ENCODE data around the gene MAPK8IP2.

Gene MAPK8IP2

GRCh38 chr22:50573491-50574382, 26.9 kb upstream of the MAPK8IP2 start:
- H3K4me3 ChIP-seq (ENCODE audit: low read depth, low read length) = no peak overlapping the region
- no peak for DNase-seq (ENCODE audit: low read depth)

DNA sequence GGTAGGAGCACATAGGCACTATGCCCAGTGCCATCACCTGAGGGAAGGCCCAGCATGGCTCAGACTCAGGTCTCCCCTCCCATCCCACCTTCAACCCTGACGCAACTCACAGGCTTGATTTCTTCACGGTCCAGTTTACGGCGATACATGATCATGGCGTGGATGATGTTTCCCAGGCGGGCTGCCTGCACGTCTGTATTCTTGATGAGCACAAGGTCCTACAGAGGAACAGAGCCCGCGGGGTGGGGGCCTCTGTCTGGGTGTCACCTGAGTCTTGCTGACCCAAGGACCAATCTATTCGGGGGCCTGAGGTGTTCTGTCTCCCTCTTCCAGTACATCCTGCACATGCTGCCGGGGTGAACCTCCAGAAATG, 26.2 kb upstream of the MAPK8IP2 start:
- no peak for DNase-seq (ENCODE audit: low read depth)
- H3K4me3 ChIP-seq (ENCODE audit: low read depth, low read length) = no peak overlapping the region

DNA sequence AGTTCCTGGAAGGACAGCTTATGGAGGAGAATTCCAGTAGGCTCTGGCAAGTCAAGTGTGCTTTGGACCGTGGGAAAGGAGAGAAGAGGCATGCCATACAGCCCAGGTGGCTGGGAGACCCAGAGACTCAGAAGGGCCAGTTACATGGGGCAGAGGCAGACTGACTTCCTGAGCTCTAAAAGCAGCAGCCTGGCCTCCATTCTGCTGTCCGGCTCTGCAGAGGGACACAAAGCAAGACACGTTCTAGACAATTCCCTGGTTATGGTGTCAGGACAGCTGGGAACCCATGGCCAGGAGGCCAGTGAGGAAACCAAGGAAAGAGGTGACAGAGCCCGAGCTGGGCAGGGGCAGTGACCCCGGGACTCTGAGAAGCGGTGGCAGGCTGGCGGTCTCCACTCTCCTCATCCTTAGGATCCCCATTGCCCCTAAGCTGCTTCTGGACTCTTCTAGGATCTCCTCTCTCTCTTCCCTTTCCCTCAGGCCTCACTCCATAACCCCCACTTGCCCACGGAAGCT, 25.1 kb upstream of the MAPK8IP2 start:
- H3K4me3 ChIP-seq (ENCODE audit: low read depth, low read length) = no peak overlapping the region
- DNase-seq (ENCODE audit: low read depth) = no peak

DNA sequence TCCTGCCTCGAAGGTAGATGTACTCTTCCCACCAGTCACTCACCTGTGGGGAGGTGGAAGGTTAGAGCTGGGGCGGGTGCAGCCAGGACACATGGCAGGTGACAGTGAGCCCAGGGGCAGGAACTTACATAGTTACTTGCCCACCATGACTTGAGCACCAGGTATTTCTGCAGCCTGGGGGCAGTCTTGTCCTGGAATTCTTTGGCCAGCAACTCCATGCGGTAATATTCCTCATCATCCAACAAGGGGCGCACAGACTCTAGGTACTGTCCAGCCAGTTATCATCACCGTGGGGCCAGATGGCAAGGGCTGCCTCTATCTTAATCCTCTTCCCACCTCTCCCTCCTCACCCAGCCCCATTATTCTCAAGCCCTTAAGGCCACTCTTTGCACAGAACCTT, 24.5 kb upstream of the MAPK8IP2 start:
- no peak for DNase-seq (ENCODE audit: low read depth)
- no peak overlapping the region for H3K4me3 ChIP-seq (ENCODE audit: low read depth, low read length)

- no peak for DNase-seq (ENCODE audit: low read depth)
- H3K4me3 ChIP-seq (ENCODE audit: low read depth, low read length) = no peak overlapping the region
Observed at GRCh38 chr22:50576806-50577696, 23.5 kb upstream of the MAPK8IP2 start.

- DNase-seq (ENCODE audit: low read depth) = no peak
- H3K4me3 ChIP-seq (ENCODE audit: low read depth, low read length) = no peak overlapping the region
Observed at GRCh38 chr22:50577697-50577986, 23.0 kb upstream of the MAPK8IP2 start.

GRCh38 chr22:50577987-50578775, 22.4 kb upstream of the MAPK8IP2 start, which contains the start of gene CPT1B:
CPT1B (minus strand) TSS chr22:50578427; CDS start chr22:50577915, 512 bp downstream.
- no peak for DNase-seq (ENCODE audit: low read depth)
- no peak within 1 kb of the TSS for H3K4me3 ChIP-seq (ENCODE audit: low read depth, low read length)

DNA sequence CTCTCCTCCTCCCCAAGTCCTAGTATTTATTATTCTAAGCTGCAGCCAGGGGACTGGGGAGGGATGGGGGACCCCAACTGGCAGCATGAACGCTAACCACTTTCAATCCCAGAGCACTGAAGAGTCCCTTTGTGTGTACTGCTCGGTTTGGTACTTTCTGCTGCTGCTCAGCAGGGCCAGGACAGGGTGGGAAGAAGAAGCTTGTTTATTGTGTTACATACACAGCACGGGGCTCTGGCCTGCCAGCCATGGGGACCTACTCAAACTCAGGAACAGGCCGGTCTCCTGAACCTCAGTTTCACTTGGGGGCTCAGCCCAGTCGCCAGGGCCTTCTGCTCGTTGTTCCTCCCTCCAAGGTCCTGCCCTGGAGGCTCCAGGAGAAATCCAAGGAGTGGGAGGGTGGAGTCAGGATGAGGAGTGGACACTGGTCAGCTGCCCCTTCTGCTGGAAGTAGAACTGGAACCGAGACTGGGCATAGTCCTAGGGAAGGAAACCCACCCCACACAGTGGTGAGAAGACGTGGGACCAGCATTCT, 21.8 kb upstream of the MAPK8IP2 start:
- H3K4me3 ChIP-seq (ENCODE audit: low read depth, low read length) = no peak overlapping the region

DNA sequence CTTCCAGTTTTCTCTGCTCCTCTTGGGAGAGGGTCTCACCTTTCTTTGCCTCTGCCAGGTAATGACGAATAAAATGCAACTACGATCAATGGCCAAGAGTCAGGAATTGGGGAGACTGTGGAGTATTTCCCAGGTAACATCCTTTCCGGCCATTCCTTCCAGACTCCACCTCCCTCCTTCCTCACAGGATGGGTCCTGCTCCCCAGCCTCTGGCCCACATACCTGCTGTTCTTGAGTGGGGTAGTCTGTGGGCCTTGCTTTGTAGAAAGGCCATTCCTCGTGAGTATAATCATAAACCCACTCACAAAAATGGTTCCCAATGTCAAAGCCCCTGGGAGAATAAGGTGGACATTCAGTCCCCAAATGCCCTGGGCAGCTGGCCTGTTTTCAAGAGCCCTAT, 20.8 kb upstream of the MAPK8IP2 start:
- no peak for DNase-seq (ENCODE audit: low read depth)
- no peak overlapping the region for H3K4me3 ChIP-seq (ENCODE audit: low read depth, low read length)

More for the DNA sequence above, 21.8 kb upstream of the MAPK8IP2 start:
- no peak for DNase-seq (ENCODE audit: low read depth)

- peak overlapping the region; percentile 76 for H3K4me3 ChIP-seq (ENCODE audit: low read depth, low read length)
- no peak for DNase-seq (ENCODE audit: low read depth)
Observed at GRCh38 chr22:50581031-50581949, 19.3 kb upstream of the MAPK8IP2 start.

DNA sequence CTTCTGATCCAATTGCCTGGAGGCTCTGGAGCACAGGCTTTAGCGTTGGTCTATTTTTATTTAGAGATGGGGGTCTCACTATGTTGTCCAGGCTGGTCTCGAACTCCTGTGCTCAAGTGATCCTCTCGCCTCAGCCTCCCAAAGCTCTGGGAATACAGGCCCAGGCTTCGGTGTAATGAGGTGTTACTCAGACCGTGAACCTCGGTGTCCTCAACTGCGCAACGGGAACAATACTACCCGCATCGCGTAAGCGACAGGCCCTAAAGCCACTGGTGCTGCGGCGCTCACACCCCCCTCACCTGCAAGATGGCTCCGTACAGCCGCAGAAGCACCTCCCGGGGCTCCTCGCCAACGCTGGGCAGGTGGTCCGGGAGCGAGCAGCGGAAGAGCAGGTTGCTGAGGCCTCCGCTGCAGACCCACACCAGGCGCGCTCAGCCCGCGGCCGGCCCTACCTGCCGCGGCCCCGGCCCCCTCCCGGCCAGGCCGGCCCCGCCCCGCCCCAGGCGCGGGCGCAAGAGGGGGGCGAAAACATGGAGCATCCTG, 18.6 kb upstream of the MAPK8IP2 start:
- no peak for DNase-seq (ENCODE audit: low read depth)

GRCh38 chr22:50582493-50583293, 17.9 kb upstream of the MAPK8IP2 start, which contains the start of gene CHKB:
CHKB (minus strand) TSS chr22:50582849; CDS start chr22:50582781, 68 bp downstream.
- peak within 1 kb of the TSS; percentile 76 for H3K4me3 ChIP-seq (ENCODE audit: low read depth, low read length)
- DNase-seq (ENCODE audit: low read depth) = peak; percentile 89

More for the DNA sequence above, 18.6 kb upstream of the MAPK8IP2 start:
- peak overlapping the region; percentile 76 for H3K4me3 ChIP-seq (ENCODE audit: low read depth, low read length)

- peak overlapping the region; percentile 76 for H3K4me3 ChIP-seq (ENCODE audit: low read depth, low read length)
- DNase-seq (ENCODE audit: low read depth) = no peak
Observed at GRCh38 chr22:50583294-50583861, 17.2 kb upstream of the MAPK8IP2 start.

DNA sequence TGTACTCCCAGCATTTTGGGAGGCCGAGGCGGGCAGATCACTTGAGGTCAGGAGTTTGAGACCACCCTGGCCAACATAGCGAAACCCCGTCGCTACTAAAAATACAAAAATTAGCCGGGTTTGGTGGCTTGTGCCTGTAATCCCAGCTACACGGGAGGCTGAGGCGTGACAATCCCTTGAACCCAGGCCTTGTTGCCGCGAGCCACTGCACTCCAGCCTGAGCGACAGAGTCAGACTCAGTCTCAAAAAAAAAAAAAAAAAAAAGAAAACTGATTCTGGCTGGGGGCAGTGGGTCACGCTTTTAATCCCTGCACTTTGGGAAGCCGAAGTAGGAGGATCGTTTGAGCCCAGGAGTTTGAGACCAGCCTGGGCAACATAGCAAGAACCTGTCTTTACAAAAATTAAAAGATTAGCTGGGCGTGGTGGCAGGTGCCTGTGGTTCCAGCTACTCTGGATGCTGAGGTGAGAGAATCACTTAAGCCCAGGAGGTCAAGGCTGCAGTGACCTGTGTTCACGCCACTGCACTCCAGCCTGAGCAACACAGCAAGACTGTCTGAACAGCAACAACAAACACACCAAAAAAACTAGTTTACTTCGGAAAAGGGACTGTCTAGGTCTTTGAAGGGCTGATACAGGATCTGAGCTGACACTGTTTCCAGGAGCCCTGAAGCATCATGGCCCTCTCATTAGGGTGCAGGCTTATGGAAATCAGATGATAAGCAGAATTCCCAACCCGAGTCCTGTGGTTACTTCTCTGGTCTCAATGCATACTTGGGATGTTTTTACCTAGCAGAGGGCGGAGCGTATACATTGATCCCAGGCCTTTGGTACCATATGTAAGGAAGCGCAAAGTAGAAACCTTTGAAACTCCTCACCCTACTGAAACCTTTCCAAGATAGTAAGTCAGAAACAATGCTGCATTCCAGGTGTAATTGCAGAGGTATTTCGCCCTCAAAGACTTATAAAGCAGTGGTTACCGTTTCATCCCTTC, 16.2 kb upstream of the MAPK8IP2 start:
- no peak overlapping the region for H3K4me3 ChIP-seq (ENCODE audit: low read depth, low read length)
- no peak for DNase-seq (ENCODE audit: low read depth)

DNA sequence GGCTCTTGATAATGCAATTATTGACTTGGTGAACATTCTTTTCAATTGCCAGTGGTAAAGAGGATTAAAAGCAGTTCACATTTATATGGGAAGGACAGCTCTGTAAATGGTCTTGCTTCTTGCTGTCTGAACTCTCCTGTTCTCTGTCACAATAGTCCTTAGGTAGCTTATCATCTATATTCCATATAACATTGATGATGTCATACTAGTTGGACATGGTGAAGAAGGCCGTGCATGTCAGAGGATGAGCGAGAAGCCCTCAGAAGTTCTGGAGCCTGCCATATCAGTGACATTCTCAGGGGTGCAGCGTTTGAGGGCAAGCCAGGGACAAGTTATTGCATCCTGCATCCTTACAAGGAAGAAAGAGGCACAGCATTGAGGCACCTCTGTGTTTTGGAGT, 15.4 kb upstream of the MAPK8IP2 start:
- no peak overlapping the region for H3K4me3 ChIP-seq (ENCODE audit: low read depth, low read length)
- DNase-seq (ENCODE audit: low read depth) = no peak

- no peak for DNase-seq (ENCODE audit: low read depth)
Observed at GRCh38 chr22:50585781-50586180, 14.8 kb upstream of the MAPK8IP2 start.

More at GRCh38 chr22:50585781-50586180, 14.8 kb upstream of the MAPK8IP2 start:
- H3K4me3 ChIP-seq (ENCODE audit: low read depth, low read length) = no peak overlapping the region

All from skeletal muscle cell (primary cell).